Panc1 (cell line): ENCODE data around the gene UBD. TPM values are rescaled to one million over a fixed set of nuclear protein-coding genes. Genes with fewer than 3 reads are reported as not detected.

ENCODE experiments used
- ATAC-seq: fragments of 200-7000 bp; cut with Tn5 transposase; 2 replicates; pipeline ENCODE4 v1.9.1; 2020; ENCODE audit warnings: mild to moderate bottlenecking, moderate library complexity
- BruUV-seq: library from RNA; stranded (reverse); fragments of 400-500 nt; replicated peaks from 2 replicates; lab custom pipeline; 2021; lab: Mats Ljungman, UMichigan
- CTCF ChIA-PET: fragments of 300-600 bp; sonication (Branson Sonifier 250); formaldehyde crosslinking; loops from one replicate; lab custom pipeline; 2022; ENCODE audit warnings: antibody characterized with exemption; lab: Charles Lee
- POLR2A ChIA-PET: fragments of 300-600 bp; sonication (Branson Sonifier 250); formaldehyde crosslinking; loops from one replicate; lab custom pipeline; 2022; ENCODE audit warnings: antibody characterized with exemption; lab: Charles Lee
- DNase-seq: peaks from one replicate; pipeline ENCODE4 v3.0.0-alpha.2; 2010; ENCODE audit warnings: low read depth, low spot score
- H3K27ac ChIP-seq: 2 replicates; pipeline ENCODE4 v1.5.1; 2011; ENCODE audit warnings: mild to moderate bottlenecking, low read length, inconsistent platforms
- H3K27me3 ChIP-seq: fragments of 200-500 bp; sonication (Bioruptor generic); 2 replicates; pipeline ENCODE4 v1.6.0; 2014; ENCODE audit warnings: low read length, inconsistent platforms; ENCODE audit not compliant: control insufficient read depth, insufficient read depth
- H3K36me3 ChIP-seq: fragments of 200-500 bp; sonication (Bioruptor generic); 2 replicates; pipeline ENCODE4 v1.5.1; 2014; ENCODE audit warnings: inconsistent platforms, mild to moderate bottlenecking, low read length, moderate library complexity; ENCODE audit not compliant: control insufficient read depth, insufficient read depth
- H3K4me1 ChIP-seq: 2 replicates; pipeline ENCODE4 v1.5.1; 2011; ENCODE audit warnings: inconsistent platforms, mild to moderate bottlenecking, low read length, moderate library complexity; ENCODE audit not compliant: control insufficient read depth, insufficient read depth
- H3K4me3 ChIP-seq, 2 experiments: 2 replicates each; pipeline ENCODE4 v1.5.1; 2011 to 2012; ENCODE audit warnings: low read depth in 2 of 2, low read length in 2 of 2, mild to moderate bottlenecking in 2 of 2, inconsistent platforms in 1 of 2, moderate library complexity in 1 of 2
- H3K9me3 ChIP-seq: fragments of 200-500 bp; sonication (Bioruptor generic); 2 replicates; pipeline ENCODE4 v1.5.1; 2014; ENCODE audit warnings: low read depth, mild to moderate bottlenecking, inconsistent platforms, low read length, moderate library complexity; ENCODE audit not compliant: control insufficient read depth, insufficient read depth
- CTCF ChIP-seq: fragments of 450-650 bp; IDR thresholded peaks from 2 replicates; pipeline ENCODE4 v1.5.1; 2017; ENCODE audit warnings: mild to moderate bottlenecking
- POLR2AphosphoS5 ChIP-seq: IDR thresholded peaks from 2 replicates; pipeline ENCODE4 v1.6.1; 2012; ENCODE audit warnings: mild to moderate bottlenecking, low read depth, low read length, moderate library complexity
- REST ChIP-seq, 2 experiments: IDR thresholded peaks; 2 replicates each; pipeline ENCODE4 v1.6.1; 2011 to 2012; ENCODE audit warnings: low read depth in 2 of 2, control low read depth in 1 of 2, low read length in 1 of 2, mild to moderate bottlenecking in 1 of 2, moderate library complexity in 1 of 2; ENCODE audit not compliant: insufficient read depth in 1 of 2
- SIN3A ChIP-seq: IDR thresholded peaks from 2 replicates; pipeline ENCODE4 v1.6.1; 2012; ENCODE audit warnings: low read depth, mild to moderate bottlenecking, low read length, moderate library complexity, borderline replicate concordance; ENCODE audit not compliant: insufficient read depth
- TCF7L2 ChIP-seq: IDR thresholded peaks from 2 replicates; pipeline ENCODE4 v1.6.1; 2011; ENCODE audit warnings: mild to moderate bottlenecking, low read depth, low read length, inconsistent platforms
- in situ Hi-C: cut with HindIII; loops from 2 replicates; pipeline ENCODE4 v1.10.0; 2016; ENCODE audit warnings: low sequenced_read_pairs, low pct_unique_long_range_greater_than_20kb
- intact Hi-C: fragments of 100-400 bp; cut with micrococcal nuclease; formaldehyde crosslinking; loops from one replicate; pipeline ENCODE4 v1.10.0; 2022; ENCODE audit not compliant: unreplicated experiment
- total RNA-seq: library from RNA; stranded (reverse); gene quantifications from one replicate; pipeline ENCODE4 v1.2.1, GENCODE V29; 2021; ENCODE audit not compliant: unreplicated experiment

Gene UBD
- total RNA-seq, 1 experiment from 2014 or later: 0.54 TPM

- CTCF ChIA-PET: no interaction called here
- no peak for ATAC-seq
Observed at GRCh38 chr6:29529956-29530355, 29.6 kb downstream of the UBD start.

GRCh38 chr6:29528988-29529560, 30.5 kb downstream of the UBD start:
- H3K27ac ChIP-seq: no peak overlapping the region
- no peaks in the 10 kb centered on the region for H3K27me3 ChIP-seq
- H3K9me3 ChIP-seq: no peaks in the 10 kb centered on the region
- DNase-seq (no peak), ATAC-seq (no peak)
- CTCF ChIA-PET: no interaction called here
- POLR2A ChIA-PET: no interaction called here
- H3K36me3 ChIP-seq: no peaks in the 10 kb centered on the region
- TF ChIP-seq TCF7L2 (no peak), CTCF (no peak), REST (IDR thresholded peaks at IDR 0.05; ENCODE audit: insufficient read depth in 1 of 2, low read depth in 2 of 2, low read length in 1 of 2) (no peak), POLR2AphosphoS5 (no peak), SIN3A (no peak)
- H3K4me3 ChIP-seq: no peak overlapping the region
- BruUV-seq: no TSS peak
- in situ Hi-C loops (no loop called here), intact Hi-C loops (no loop called here)
- no peaks in the 10 kb centered on the region for H3K4me1 ChIP-seq

More at GRCh38 chr6:29529956-29530355, 29.6 kb downstream of the UBD start:
- intact Hi-C loops: no loop called here
- in situ Hi-C loops: no loop called here
- POLR2A ChIA-PET: no interaction called here
- Histone ChIP-seq H3K9me3 (no peaks in the 10 kb centered on the region), H3K4me1 (no peaks in the 10 kb centered on the region), H3K4me3 (no peak overlapping the region), H3K27me3 (no peaks in the 10 kb centered on the region), H3K27ac (no peak overlapping the region), H3K36me3 (no peaks in the 10 kb centered on the region)
- no peak for TF ChIP-seq SIN3A
- no peak for TF ChIP-seq POLR2AphosphoS5
- no peak for TF ChIP-seq TCF7L2
- TF ChIP-seq REST (IDR thresholded peaks at IDR 0.05; ENCODE audit: insufficient read depth in 1 of 2, low read depth in 2 of 2, low read length in 1 of 2): no peak
- no peak for TF ChIP-seq CTCF
- no TSS peak for BruUV-seq
- no peak for DNase-seq
